Stimulated activated CD8-positive, alpha-beta memory T cell treated with anti-CD3 and anti-CD28 coated beads, Interleukin-12 subunit alpha, Interleukin-12 subunit beta, amount 100 ng/mL, for 24 hours (primary cell): ENCODE results near the gene TUBB6.

Experiments used
- DNase-seq: peaks from one replicate; pipeline ENCODE4 v3.0.0-alpha.2; 2020; ENCODE audit errors: extremely low read depth

TUBB6 gene

DNA sequence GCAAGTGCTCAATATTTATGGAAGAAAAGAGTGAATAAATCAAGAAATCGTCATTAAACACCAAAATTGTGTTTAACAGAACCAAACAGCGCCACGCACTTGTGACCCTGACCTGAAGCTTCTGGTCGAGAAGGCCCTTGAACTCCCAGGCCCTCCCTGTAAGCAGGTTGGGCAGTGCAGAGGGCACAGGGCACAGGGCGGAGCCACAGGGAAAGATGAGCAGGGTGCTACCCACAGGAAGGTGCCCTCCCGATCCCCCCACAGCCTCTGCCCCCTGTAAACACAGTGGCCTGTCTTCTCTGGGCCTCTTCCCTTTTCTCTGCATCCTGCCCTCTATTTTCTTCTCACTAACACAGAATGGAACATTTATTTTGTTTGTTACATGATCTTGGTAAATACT lies 16.9 kb upstream of the TUBB6 start:
- DNase-seq = no peak

DNA sequence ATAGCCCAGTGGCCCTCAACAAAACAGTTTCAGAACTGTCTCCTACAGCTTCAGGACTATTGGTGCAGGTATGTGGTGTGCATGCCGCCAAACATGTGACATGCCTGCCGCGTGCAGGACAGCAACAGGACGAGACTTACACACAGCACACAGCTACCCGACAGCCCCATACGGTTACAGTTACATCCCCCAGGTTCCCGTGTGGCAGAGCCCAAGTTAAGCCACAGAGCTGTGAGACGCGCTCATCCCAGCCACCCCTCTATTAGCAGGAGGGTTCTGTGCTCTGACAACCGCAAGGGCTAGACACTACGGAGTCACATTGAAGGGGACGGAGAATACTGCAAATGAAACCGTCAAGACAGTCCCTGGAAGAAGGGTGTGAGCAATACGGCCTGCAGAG lies 16.4 kb upstream of the TUBB6 start:
- DNase-seq = no peak

DNA sequence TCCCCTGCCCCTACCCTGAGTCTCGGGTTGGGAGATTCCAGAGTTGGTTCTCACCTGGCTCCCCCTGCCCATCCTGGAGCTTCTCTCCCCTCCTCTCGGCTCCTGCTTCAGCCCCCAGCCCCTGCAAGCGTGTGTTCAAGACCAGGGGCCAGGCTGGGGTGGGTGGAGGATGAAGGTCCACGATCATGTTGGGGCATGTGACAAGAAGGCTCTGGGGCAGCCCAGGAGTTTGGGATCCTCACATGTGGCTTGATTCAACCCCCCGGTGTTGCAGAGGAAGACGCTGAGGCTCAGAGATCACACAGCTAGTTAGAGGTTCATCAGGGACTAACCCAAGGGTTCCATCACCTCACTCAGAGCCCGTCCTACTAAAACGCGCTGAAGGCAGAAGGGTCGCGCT lies 14.2 kb upstream of the TUBB6 start:
- DNase-seq = no peak

- DNase-seq = no peak
These were observed 12.5 kb upstream of the TUBB6 start for GRCh38 chr18:12295389-12296086.

- no peak for DNase-seq
These were observed 12.0 kb upstream of the TUBB6 start for GRCh38 chr18:12296087-12296403.

DNA sequence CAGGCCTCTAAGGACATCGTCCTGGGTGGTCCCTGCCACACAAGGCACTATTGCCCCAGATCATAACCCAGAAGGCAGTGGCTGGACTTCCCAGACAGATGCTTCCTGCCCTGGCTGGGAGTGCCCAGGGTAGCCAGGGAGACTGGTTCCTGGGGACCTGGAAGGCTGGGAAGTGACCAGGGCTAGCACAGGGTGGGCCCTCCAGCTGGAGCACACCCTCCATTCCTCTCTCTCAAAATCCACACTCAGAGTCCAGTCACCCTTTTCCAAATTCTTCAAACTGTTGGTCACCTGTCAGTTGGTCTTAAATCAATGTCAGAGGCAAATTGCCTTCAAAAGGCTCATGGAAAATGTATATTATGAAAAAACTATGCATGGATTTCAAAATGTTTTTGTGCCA lies 11.6 kb upstream of the TUBB6 start:
- no peak for DNase-seq

DNA sequence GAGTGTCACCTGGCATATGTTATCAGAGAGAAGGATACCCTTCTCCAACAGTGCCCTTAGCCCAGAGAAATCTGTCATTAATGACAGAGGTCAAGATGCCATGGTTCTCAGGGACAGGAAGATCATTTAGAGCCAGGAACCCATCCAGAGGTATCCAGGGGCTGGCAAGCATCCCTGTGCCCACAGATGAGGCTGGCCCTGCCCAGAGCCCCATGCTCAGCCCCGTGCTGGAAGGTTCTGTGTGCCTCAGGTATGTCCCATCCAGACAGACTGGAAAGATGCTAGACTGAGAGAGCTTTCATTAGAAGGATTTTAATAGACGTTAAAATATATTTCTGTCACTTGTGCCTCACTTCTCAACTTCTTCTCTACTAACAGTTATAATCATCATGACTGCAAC lies 8.2 kb upstream of the TUBB6 start:
- DNase-seq = no peak

GRCh38 chr18:12301263-12302005 lies 6.6 kb upstream of the TUBB6 start:
- DNase-seq = no peak

- no peak for DNase-seq
These were observed 5.5 kb upstream of the TUBB6 start for GRCh38 chr18:12302391-12303147.

GRCh38 chr18:12304351-12305210 lies 3.5 kb upstream of the TUBB6 start:
- DNase-seq = no peak

DNA sequence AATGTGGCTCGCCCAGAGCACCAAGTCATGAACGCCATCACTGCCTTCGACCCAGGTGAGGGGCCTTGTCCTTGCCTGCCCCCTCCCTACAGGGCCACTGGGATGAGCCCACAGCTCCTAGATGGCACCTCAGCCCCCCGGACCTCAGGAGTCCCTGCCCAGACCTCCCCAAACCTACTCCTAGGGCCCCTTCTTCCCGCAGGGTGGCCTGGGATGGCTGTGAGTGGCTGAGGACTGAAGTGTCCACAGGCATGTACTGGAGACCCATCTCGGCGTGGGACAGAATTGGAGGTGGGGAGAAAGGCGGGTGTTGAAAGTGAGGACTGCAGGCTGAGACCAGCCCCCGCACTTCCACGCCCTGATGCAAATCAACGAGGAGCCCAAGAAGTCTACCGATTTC lies 2.8 kb upstream of the TUBB6 start:
- no peak for DNase-seq

DNA sequence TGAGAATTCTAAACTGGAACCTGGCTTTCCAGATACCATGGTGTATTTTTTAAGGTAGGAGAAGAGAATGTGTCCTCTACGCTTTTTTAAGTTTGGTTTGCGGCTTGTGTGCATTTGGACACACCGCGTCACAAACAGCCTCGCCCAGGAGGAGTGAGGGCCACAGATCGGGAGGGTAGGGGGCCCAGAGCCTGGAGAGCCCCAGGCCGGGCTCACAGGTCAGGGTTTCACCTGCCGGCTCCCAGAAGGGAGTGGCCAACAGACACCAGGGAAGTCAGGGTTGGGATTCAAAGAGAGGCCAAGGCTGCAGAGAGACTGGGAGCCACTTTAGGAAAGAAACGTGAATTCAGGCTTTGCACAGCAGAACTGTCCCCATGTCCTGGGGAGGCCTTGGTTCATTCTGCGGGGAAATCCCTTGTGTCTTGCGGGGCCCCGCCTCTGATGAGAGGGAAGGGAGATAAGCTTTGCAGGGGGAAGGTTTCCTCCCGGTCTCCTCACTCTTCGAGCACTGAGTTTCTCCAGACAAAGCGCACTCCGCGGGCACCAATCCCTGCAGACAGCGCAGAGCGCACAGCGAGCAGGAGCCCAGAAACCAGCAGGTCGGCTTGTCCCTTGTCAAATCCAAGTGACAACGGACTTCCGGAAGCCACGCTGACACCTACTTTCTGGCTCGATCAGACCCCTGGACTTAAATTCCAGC lies 2.0 kb upstream of the TUBB6 start:
- DNase-seq = no peak

DNA sequence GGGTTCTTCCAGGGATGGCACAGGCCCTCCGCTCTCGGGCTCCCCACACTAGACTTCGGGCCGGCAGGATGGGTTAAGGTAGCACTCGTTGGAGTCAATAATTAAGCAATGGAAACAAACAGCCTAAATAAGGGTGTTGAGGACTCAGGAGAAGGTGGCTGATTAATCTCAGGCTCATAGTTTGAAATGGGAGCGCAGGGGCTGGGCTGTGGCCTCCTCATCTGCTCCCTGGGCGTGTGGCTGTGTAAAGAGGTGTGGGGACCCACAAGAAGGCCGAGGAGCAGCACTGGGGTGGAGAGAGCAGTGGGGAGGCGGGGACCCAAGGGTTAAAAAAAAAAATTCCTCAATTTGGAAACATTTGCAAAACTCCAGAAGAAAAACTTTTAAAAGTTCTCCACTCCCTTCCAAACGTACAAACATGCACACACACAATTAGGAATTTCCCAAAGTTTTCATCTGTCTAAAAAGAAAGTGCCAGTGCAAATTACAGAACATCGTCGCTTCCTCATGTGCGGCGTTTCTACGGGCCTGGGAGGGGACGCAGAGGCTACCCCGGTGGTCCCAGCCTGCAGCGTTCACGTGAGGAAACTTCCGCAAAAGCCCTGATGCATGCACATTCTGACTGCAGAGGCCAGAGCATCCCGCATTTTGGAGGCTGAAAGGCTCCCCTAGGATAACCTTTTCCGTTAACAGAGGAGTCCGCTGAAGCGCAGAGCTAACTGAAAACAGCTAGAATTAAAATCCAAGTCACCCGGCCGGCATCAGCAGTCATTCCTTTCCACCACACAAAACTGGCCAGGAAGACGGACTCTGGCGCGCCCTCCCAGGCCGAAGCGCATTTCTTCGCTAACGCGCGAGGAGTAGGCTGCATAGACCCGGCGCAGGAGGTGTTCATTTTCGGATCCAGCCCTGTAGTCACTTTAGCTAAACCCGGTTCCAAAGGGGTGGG lies 1.0 kb upstream of the TUBB6 start:
- no peak for DNase-seq

GRCh38 chr18:12308386-12309100 lies 502 bp downstream of the TUBB6 start:
- no peak for DNase-seq

GRCh38 chr18:12309683-12310198 lies 1.7 kb downstream of the TUBB6 start:
- no peak for DNase-seq

GRCh38 chr18:12310762-12311161 lies 2.7 kb downstream of the TUBB6 start:
- no peak for DNase-seq

DNA sequence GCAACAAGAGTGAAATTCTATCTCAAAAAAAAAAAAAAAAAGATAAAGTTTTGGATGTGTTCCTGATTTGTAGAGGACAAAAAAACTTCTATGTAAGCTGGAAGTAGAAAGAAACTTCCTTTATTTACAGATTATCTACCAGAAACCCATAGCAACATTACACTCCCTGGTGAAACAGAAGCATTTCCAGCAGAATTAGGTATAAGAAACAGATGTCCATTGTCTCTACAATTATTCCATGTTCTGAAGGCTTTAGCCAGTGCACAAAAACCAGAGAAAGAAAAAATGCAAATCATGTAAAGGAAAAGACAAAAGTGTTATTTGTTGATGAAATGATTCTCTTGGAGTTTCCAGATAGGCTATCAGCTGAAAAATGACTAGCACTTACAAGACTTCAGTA lies 4.9 kb downstream of the TUBB6 start:
- no peak for DNase-seq

GRCh38 chr18:12313530-12314245 lies 5.6 kb downstream of the TUBB6 start:
- no peak for DNase-seq
